ENCODE data around the gene TCTN2.

Gene TCTN2

DNA sequence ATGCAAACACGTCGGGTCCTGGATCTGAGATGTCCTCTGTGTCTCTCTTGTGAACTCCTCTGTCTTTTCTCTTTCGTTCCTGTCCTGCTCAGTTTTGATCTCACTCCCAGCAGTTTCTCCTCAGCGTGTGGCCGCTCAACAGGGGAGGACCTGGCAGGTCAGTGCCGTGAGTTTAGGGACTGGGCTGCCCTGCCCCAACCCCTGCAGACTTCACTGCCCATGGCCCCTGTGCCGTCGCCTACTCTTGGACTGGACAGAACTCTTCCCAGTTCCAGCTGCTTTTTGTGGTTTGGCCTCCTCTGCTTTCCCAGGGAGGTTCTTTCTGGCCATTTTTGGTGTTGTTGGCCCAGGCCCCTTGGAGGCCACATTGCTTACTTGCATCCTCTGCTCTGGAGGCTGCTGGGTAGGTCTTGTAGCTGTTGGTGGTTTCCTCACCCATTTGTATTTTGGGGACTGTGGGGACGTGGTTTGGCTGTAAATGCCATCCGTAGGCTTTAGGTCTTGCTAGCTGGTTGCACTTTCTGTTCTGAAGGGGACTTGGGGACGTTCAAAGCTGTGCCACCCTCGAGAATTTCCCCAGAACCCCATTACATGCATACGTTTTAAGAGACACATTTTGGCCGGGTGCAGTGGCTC lies 71.1 kb downstream of the TCTN2 start:
- DNase-seq (peak; percentile 41), ATAC-seq (peak; percentile 92)

DNA sequence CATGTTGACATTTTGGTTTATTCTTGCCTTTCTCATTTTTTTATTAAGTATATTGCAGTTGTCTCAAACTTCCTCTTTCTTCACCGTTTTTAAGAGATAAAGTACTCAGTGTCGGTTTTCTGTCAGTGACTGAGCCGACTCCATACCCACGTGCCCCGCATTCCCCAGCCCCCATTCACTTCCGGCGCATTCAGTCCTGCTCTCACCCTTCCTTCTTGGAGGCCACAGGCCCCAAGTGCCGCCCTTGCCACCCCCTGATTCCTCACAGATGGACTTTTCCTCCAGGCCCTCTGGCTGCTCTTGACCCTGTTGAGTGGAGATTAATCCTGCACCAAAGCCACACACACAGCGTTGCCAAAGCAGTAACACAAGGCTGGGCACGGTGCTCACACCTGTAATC lies 72.1 kb downstream of the TCTN2 start:
- DNase-seq (no peak), ATAC-seq (no peak)

- ATAC-seq (no peak), DNase-seq (no peak)
Measured at GRCh38 chr12:123744836-123745235, 73.9 kb downstream of the TCTN2 start.

- no peak for ATAC-seq
- DNase-seq, result no peak
Measured at GRCh38 chr12:123747309-123747708, 76.4 kb downstream of the TCTN2 start.

DNA sequence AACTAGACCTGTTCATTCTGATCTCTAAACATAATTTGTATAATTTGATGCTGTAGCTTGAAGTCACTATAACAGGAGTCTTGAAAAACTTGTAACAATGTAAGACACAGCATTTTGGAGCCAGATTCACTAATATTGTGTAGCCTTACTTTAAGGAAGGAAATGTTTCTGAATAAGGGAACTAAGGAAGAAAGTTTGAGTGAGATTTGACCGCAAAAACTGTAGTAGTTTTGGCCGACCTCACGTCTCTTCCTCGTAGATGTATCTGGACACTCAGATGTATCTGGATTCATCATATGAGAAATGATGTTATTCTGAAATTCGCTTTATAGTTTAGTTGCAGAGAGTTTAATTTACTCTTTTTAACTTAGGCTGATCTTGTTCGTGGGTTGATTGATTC lies 77.2 kb downstream of the TCTN2 start:
- no peak for DNase-seq
- ATAC-seq, result no peak

DNA sequence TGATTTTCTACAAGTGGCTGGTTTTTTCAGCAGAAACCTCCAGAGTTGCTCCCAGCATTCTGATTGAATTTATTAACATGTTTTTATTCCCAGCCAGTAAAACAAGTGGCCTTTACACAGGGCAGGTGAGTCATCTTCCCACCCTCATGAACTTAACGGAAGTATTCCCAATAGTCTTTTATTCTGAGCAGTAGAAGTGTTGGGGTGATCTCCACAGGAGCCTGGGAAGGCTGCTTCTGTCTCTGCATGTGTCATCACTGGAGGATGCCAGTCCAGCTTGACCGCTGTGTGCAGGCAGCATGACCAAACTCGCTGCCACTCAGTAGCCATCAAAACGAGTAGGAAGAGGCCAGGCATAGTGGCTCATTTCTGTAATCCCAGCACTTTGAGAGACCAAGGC lies 77.7 kb downstream of the TCTN2 start:
- ATAC-seq, result no peak

DNA sequence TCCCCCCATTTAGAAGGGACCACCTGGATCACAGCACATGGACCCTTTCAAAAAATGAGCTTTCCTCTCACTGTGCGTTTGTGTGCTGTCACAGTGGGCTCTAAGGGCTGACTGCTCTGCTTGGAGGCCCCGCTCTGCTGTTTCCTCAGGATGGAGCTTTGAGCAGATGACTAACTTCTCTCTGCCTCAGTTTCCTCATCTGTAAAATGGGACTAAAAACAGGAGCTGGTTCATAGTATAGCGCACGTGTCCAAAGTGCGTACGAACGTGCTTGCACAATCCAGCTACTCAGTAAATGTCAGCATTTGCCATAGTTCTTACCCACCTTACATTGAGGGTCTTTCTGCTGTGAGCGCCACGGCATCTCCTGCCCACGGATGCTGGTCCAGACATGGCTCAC lies 78.4 kb downstream of the TCTN2 start:
- ATAC-seq (no peak), DNase-seq (no peak)

More for the DNA sequence above, 77.7 kb downstream of the TCTN2 start:
- no peak for DNase-seq

- DNase-seq (no peak), ATAC-seq (no peak)
Measured at GRCh38 chr12:123750159-123750656, 79.3 kb downstream of the TCTN2 start.

GRCh38 chr12:123752046-123752445 lies 81.1 kb downstream of the TCTN2 start:
- ATAC-seq (no peak), DNase-seq (no peak)

GRCh38 chr12:123754041-123754772 lies 83.3 kb downstream of the TCTN2 start:
- ATAC-seq, result no peak
- no peak for DNase-seq

DNA sequence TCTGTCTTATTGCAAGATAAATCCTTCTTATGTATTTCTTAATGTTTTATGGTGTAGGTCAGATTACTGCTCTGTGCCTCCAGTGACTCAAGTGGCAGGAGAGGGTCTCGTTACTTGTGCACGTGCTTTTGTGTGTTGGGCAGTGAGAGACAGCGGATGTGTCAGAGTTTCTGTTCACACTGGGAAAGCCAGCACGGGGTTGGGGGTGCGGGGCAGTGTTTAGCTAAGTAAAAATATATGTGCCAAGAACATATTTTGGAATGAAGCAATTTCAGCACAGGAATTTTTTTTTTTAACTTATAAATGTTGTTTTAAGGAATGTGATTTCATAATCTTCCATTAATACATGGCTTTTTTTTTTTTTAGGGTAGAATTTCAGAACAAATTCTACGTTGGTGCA lies 86.6 kb downstream of the TCTN2 start:
- DNase-seq (no peak), ATAC-seq (no peak)

All from stimulated activated naive CD8-positive, alpha-beta T cell treated with anti-CD3 and anti-CD28 coated beads, Interleukin-15, Interleukin-2, amounts not matched to agents 100 U/mL and 50 U/mL, for 24 hours (primary cell).